HEK293 (cell line): ENCODE measurements around the gene ARMC12.

ENCODE experiments used
- CTCF ChIA-PET: fragments of 350-600 bp; formaldehyde crosslinking; extraction: SDS; loops from one replicate; lab custom pipeline; 2021; ENCODE audit warnings: antibody characterized with exemption; lab: Yijun Ruan, JAX
- POLR2A ChIA-PET: fragments of 300-600 bp; formaldehyde crosslinking; extraction: SDS; loops from one replicate; lab custom pipeline; 2020; ENCODE audit warnings: antibody characterized with exemption, inconsistent platforms; lab: Yijun Ruan, JAX
- H3K27ac ChIP-seq: fragments of 200-500 bp; sonication (Bioruptor generic); 2 replicates; pipeline ENCODE4 v1.5.1; 2014; ENCODE audit warnings: low read depth, low read length, control low read depth, inconsistent platforms; ENCODE audit errors: extremely low read depth
- H3K36me3 ChIP-seq, 2 experiments: fragments of 200-500 bp in 1 of 2; sonication (Bioruptor generic) in 1 of 2; 1 replicate in 1 of 2; 2 replicates in 1 of 2; pipeline ENCODE4 v1.5.1; 2014 to 2017; ENCODE audit warnings: inconsistent platforms in 2 of 2, low read length in 2 of 2; ENCODE audit not compliant: control insufficient read depth in 2 of 2, insufficient read depth in 1 of 2
- H3K4me1 ChIP-seq: fragments of 200-500 bp; sonication (Bioruptor generic); 2 replicates; pipeline ENCODE4 v1.5.1; 2014; ENCODE audit warnings: mild to moderate bottlenecking, low read length, inconsistent platforms; ENCODE audit not compliant: control insufficient read depth, insufficient read depth
- H3K4me3 ChIP-seq: 2 replicates; pipeline ENCODE4 v1.5.1; 2011; ENCODE audit warnings: low read depth, mild to moderate bottlenecking, control low read depth, low read length, moderate library complexity
- H3K9me3 ChIP-seq: fragments of 200-500 bp; sonication (Bioruptor generic); 2 replicates; pipeline ENCODE4 v1.5.1; 2014; ENCODE audit warnings: low read depth, low read length, inconsistent platforms; ENCODE audit not compliant: control insufficient read depth, insufficient read depth
- BCL11A ChIP-seq: fragments of 450-650 bp; formaldehyde crosslinking; IDR thresholded peaks from 2 replicates; pipeline ENCODE4 v1.5.1; 2016; ENCODE audit warnings: low read depth, missing biosample characterization, missing genetic modification characterization
- BCL11B ChIP-seq: fragments of 450-650 bp; formaldehyde crosslinking; IDR thresholded peaks from 2 replicates; pipeline ENCODE4 v1.5.1; 2016; ENCODE audit warnings: low read depth, missing biosample characterization, missing genetic modification characterization
- PRDM10 ChIP-seq: fragments of 450-650 bp; formaldehyde crosslinking; IDR thresholded peaks from 2 replicates; pipeline ENCODE4 v1.5.1; 2016; ENCODE audit warnings: missing biosample characterization, missing genetic modification characterization
- RBAK ChIP-seq: fragments of 450-650 bp; formaldehyde crosslinking; IDR thresholded peaks from 2 replicates; pipeline ENCODE4 v1.5.1; 2016; ENCODE audit warnings: missing biosample characterization, missing genetic modification characterization
- SALL2 ChIP-seq: fragments of 450-650 bp; formaldehyde crosslinking; IDR thresholded peaks from 2 replicates; pipeline ENCODE4 v1.5.0; 2017; ENCODE audit warnings: missing biosample characterization, mild to moderate bottlenecking, missing genetic modification characterization, borderline replicate concordance
- SP7 ChIP-seq: fragments of 450-650 bp; formaldehyde crosslinking; IDR thresholded peaks from 2 replicates; pipeline ENCODE4 v1.5.1; 2016; ENCODE audit warnings: missing biosample characterization, missing genetic modification characterization
- TCF7L2 ChIP-seq: IDR thresholded peaks from 2 replicates; pipeline ENCODE4 v1.6.1; 2011; ENCODE audit warnings: low read depth, mild to moderate bottlenecking, inconsistent platforms, low read length, moderate library complexity, borderline replicate concordance
- ZBTB20 ChIP-seq: fragments of 450-650 bp; formaldehyde crosslinking; IDR thresholded peaks from 2 replicates; pipeline ENCODE4 v1.5.1; 2016; ENCODE audit warnings: missing biosample characterization, missing genetic modification characterization
- ZBTB7A ChIP-seq: fragments of 450-650 bp; formaldehyde crosslinking; IDR thresholded peaks from 2 replicates; pipeline ENCODE4 v1.5.1; 2016; ENCODE audit warnings: low read depth, missing biosample characterization, missing genetic modification characterization
- ZFP41 ChIP-seq: fragments of 450-650 bp; formaldehyde crosslinking; IDR thresholded peaks from 2 replicates; pipeline ENCODE4 v1.5.1; 2016; ENCODE audit warnings: missing biosample characterization, missing genetic modification characterization, borderline replicate concordance
- ZNF169 ChIP-seq: fragments of 450-650 bp; formaldehyde crosslinking; IDR thresholded peaks from 2 replicates; pipeline ENCODE4 v1.5.1; 2016; ENCODE audit warnings: missing biosample characterization, missing genetic modification characterization
- ZNF174 ChIP-seq: fragments of 450-650 bp; formaldehyde crosslinking; IDR thresholded peaks from 2 replicates; pipeline ENCODE4 v1.5.0; 2017; ENCODE audit warnings: missing biosample characterization, mild to moderate bottlenecking, missing genetic modification characterization
- ZNF175 ChIP-seq: fragments of 450-650 bp; formaldehyde crosslinking; IDR thresholded peaks from 2 replicates; pipeline ENCODE4 v1.5.1; 2016; ENCODE audit warnings: missing biosample characterization, missing genetic modification characterization
- ZNF223 ChIP-seq: fragments of 450-650 bp; formaldehyde crosslinking; IDR thresholded peaks from 2 replicates; pipeline ENCODE4 v1.5.1; 2016; ENCODE audit warnings: missing biosample characterization, missing genetic modification characterization
- ZNF23 ChIP-seq: fragments of 450-650 bp; formaldehyde crosslinking; IDR thresholded peaks from 2 replicates; pipeline ENCODE4 v1.5.1; 2016; ENCODE audit warnings: missing biosample characterization, missing genetic modification characterization, borderline replicate concordance
- ZNF311 ChIP-seq: fragments of 450-650 bp; formaldehyde crosslinking; IDR thresholded peaks from 2 replicates; pipeline ENCODE4 v1.5.1; 2017; ENCODE audit warnings: missing biosample characterization, missing genetic modification characterization, borderline replicate concordance
- ZNF37A ChIP-seq: fragments of 450-650 bp; IDR thresholded peaks from 2 replicates; pipeline ENCODE4 v1.5.1; 2018; ENCODE audit warnings: missing biosample characterization, missing genetic modification characterization
- ZNF433 ChIP-seq: fragments of 450-650 bp; formaldehyde crosslinking; IDR thresholded peaks from 2 replicates; pipeline ENCODE4 v1.5.1; 2016; ENCODE audit warnings: missing biosample characterization, missing genetic modification characterization, low read depth
- ZNF521 ChIP-seq: fragments of 450-650 bp; formaldehyde crosslinking; IDR thresholded peaks from 2 replicates; pipeline ENCODE4 v1.5.1; 2017; ENCODE audit warnings: missing biosample characterization, mild to moderate bottlenecking, missing genetic modification characterization
- ZNF558 ChIP-seq: fragments of 450-650 bp; formaldehyde crosslinking; IDR thresholded peaks from 2 replicates; pipeline ENCODE4 v1.5.1; 2016; ENCODE audit warnings: missing biosample characterization, missing genetic modification characterization
- ZNF610 ChIP-seq: fragments of 450-650 bp; formaldehyde crosslinking; IDR thresholded peaks from 2 replicates; pipeline ENCODE4 v1.5.1; 2016; ENCODE audit warnings: missing biosample characterization, missing genetic modification characterization, borderline replicate concordance
- ZNF664 ChIP-seq: fragments of 450-650 bp; formaldehyde crosslinking; IDR thresholded peaks from 2 replicates; pipeline ENCODE4 v1.5.1; 2016; ENCODE audit warnings: missing biosample characterization, missing genetic modification characterization
- ZNF837 ChIP-seq: fragments of 450-650 bp; formaldehyde crosslinking; IDR thresholded peaks from 2 replicates; pipeline ENCODE4 v1.5.1; 2016; ENCODE audit warnings: missing biosample characterization, missing genetic modification characterization
- ZNF843 ChIP-seq: fragments of 450-650 bp; formaldehyde crosslinking; IDR thresholded peaks from 2 replicates; pipeline ENCODE4 v1.5.1; 2016; ENCODE audit warnings: missing biosample characterization, missing genetic modification characterization
- ZSCAN18 ChIP-seq: fragments of 450-650 bp; formaldehyde crosslinking; IDR thresholded peaks from 2 replicates; pipeline ENCODE4 v1.5.1; 2016; ENCODE audit warnings: missing biosample characterization, missing genetic modification characterization

The ARMC12 gene

DNA sequence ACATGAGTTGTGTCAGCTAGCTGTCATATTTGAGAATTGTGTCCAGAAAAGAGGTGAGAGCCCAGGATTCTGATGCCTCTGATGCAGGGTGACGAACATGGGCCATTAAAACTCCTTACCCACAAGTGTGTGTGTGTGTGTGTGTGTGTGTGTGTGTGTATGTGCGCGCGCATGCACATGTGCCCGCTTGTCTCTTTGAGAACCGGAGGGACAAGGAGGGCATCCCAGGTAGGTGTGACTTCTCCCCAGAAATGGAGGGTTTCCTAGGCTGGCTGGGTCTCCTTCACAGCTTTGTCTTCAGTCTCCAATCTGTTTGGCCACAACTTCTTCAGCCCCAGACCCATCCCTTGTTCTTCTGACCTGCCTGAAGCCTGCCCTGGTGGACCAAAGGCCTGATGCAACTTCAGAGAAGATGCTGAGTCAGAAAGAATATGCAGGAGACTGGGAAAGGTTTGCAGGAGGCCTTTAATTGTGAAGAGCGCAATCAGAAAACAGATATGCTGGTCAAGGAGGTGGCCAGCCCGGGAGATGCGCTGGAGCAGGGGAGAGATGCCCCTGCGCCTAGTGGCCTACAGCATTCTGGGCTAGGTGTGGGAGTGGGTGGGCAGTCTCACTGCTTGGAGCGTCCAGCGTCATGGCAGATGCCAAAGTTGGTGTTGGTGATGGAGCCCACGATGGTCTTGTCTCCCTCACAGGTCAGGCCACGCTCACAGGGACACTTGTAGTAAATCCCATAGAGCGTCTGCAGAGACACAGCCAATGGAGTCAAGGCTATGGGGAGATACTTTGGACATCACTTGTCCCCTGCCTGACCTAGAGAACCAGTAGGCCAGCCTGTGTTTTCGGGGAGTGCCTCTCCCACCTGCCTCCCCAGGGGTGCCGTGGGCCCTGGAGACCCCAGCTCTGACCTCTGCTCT, 58.0 kb downstream of the ARMC12 start:
- ChIA-PET POLR2A (no interaction called here), CTCF (interaction anchor here (0.6 to 0.8 kb wide), 3 partner anchors 271 to 1027 kb away, joined by 3 read pairs; no protein-coding TSS in a partner anchor)
- TF ChIP-seq ZNF558 (tag by site-specific recombination) (no peak), RBAK (no peak), BCL11A (no peak), PRDM10 (tag by site-specific recombination) (no peak), ZBTB20 (tag by site-specific recombination) (no peak), ZNF37A (tag by site-specific recombination) (no peak), ZBTB7A (tag by site-specific recombination) (no peak), SALL2 (no peak), BCL11B (tag by site-specific recombination) (no peak), ZNF521 (no peak), ZNF175 (tag by site-specific recombination) (no peak), ZNF223 (tag by site-specific recombination) (no peak), ZNF433 (tag by site-specific recombination) (no peak), ZNF23 (tag by site-specific recombination) (no peak), ZNF843 (tag by site-specific recombination) (no peak), TCF7L2 (no peak), ZNF610 (no peak), ZNF837 (tag by site-specific recombination) (no peak)
- no peaks in the 10 kb centered on the region for H3K4me1 ChIP-seq
- no peaks in the 10 kb centered on the region for H3K36me3 ChIP-seq
- no peak overlapping the region for H3K4me3 ChIP-seq
- H3K9me3 ChIP-seq: no peaks in the 10 kb centered on the region
- no peak overlapping the region for H3K27ac ChIP-seq

- ChIA-PET POLR2A (no interaction called here), CTCF (no interaction called here)
- Histone ChIP-seq H3K4me3 (no peak overlapping the region), H3K9me3 (no peaks in the 10 kb centered on the region), H3K4me1 (no peaks in the 10 kb centered on the region), H3K27ac (no peak overlapping the region)
- TF ChIP-seq ZNF169: no peak
- TF ChIP-seq ZNF664 (tag by site-specific recombination): no peak
- TF ChIP-seq ZNF311 (tag by site-specific recombination): no peak
- no peak for TF ChIP-seq BCL11A
- TF ChIP-seq ZFP41 (tag by site-specific recombination): no peak
- TF ChIP-seq ZNF174 (tag by site-specific recombination): no peak
- no peak for TF ChIP-seq ZSCAN18
- TF ChIP-seq SP7 (tag by site-specific recombination): no peak
- TF ChIP-seq, all 188 proteins: peak for 0
- H3K36me3 ChIP-seq: no peaks in the 10 kb centered on the region
Observed at GRCh38 chr6:35795453-35796071, 58.7 kb downstream of the ARMC12 start.
